KBM-7 (cell line): ENCODE measurements around the gene RBBP9.
A peak's percentile ranks its signal among the peaks of the same experiment; 100 is the strongest.
"Not testable (repeated sequence)": the region's sequence is repeated elsewhere in the genome, so short reads cannot be mapped to it uniquely, and the experiment has no call there.

Source experiments
- DNase-seq: peaks from one replicate; pipeline ENCODE4 v3.0.0-alpha.2; 2015
- in situ Hi-C: fragments of 300-500 bp; cut with MboI; formaldehyde crosslinking; loops from 2 replicates; pipeline ENCODE4 v1.14.3; 2020; ENCODE audit warnings: low sequenced_read_pairs, low pct_unique_long_range_greater_than_20kb, mixed read lengths

The RBBP9 gene

DNA sequence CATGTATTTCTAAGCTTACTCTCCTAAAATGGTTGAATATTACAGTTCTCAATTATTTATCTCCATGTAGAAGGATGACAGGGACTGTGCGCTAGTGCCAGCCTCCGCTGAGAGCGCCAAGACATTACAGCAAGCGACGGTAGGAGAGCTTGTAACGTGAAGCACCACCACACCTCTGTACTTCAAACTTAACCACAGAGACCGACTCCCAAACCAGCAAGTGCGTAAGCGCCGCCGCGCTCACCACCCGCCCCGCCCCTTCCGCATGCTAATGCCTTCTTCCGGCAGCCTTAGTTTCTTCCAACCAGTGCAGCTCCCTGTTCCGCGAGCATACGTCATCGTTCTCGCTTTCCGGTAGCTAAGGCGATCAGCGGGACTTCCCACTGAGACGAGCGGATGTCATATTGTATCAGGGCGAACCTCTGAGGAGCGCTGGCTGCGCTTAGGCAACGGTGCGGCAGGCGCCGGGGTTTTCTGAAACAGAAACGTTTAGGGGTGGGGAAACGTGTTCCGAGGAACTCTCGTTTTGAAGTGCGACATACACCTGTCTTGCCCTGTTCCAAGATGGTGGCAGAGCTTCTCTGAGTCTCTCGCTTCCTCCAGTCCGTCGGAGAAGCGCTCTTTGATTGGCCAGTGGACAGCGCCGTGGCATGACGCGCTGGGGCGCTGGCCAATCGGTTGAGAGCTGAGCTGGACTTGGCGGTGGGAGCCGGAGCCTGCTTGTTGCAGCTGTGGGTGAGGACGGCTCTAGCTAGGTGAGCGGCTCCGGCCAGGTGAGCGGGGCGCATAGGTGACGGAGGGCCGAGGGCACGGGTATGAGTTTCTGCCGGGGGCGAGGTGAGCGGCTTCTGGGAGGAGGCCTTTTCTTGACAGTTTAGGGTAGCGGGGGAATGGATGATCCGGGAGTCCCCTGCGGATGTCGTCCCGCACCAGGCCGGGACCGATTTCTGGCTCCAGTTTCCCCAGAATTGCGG lies 10.5 kb upstream of the RBBP9 start, which contains the start of gene SEC23B:
SEC23B (plus strand) TSS at position 723 of the 974 bp plus-strand sequence. CDS start 2,896 bp downstream, outside the sequence.
- in situ Hi-C loops = no loop called here
- DNase-seq = peak; percentile 98

DNA sequence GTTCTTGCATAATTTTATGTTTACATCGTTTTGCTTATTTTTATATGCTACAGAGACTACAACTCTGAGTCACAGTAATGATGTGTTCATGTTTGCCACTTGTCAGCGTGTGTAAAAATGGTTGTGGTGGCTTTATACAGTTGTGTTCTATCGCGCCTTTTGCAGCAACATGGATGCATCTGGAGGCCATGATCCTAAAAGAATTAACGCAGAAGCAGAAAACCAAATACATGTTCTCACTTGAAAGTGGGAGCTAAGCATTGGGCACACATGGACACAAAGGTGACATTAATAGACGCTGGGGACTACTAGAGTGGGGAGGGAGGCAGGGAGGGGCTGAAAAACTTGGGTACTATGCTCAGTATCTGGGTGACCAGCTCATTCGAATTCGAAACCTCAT lies 9.7 kb upstream of the RBBP9 start:
- in situ Hi-C loops = no loop called here
- DNase-seq = no peak

DNA sequence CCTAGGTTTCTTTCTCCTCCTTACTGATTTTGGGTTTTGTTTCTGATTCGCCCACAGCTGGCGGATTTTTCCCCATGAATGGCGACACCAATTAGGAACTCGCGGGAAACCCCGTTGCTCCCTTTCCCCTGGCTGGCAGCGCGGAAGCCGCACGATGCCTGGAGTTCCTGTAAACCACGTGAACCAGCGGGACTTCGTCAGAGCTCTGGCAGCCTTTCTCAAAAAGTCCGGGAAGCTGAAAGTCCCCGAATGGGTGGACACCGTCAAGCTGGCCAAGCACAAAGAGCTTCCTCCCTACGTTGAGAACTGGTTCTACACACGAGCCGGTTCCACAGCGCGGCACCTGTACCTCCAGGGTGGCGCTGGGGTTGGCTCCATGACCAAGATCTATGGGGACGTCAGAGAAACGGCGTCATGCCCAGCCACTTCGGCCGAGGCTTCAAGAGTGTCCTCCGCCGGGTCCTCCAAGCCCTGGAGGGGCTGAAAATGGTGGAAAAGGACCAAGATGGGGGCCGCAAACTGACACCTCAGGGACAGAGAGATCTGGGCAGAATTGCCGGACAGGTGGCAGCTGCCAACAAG lies 7.5 kb upstream of the RBBP9 start:
- DNase-seq = no peak
- in situ Hi-C loops = no loop called here

DNA sequence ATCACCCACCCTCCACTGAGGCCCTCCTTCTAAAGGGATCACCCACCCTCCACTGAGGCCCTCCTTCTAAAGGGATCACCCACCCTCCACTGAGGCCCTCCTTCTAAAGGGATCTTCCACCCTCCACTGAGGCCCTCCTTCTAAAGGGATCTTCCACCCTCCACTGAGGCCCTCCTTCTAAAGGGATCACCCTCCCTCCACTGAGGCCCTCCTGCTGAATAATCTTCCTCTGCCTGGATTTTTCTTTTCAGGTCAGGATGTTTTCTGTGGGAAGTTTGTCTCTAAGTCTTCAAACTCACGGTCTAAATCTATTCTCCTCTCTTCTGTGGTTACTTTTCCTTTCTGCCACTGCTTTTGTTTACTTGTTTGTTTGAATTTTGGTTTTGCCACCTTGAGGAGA lies 4.6 kb upstream of the RBBP9 start:
- in situ Hi-C loops, DNase-seq: not testable (repeated sequence)

DNA sequence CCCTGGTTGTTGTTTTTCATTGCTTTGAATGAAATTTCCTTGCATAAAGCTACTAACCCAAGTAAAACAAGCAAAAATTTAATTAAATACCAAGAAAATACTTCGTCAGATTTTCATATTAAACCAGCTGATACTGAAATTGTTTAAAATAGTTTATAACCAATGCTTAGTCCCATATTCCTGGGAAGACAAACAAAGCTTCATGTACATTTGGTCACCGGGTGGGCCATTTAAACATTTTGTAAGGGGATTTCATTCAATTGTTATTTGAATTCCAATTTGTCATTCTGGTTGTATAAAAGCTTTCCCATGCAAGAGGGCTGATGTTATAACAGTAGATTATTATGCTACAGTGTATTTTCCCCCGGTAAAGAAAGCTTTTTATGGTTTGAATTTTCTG lies 578 bp upstream of the RBBP9 start:
- no peak for DNase-seq
- in situ Hi-C loops = no loop called here

DNA sequence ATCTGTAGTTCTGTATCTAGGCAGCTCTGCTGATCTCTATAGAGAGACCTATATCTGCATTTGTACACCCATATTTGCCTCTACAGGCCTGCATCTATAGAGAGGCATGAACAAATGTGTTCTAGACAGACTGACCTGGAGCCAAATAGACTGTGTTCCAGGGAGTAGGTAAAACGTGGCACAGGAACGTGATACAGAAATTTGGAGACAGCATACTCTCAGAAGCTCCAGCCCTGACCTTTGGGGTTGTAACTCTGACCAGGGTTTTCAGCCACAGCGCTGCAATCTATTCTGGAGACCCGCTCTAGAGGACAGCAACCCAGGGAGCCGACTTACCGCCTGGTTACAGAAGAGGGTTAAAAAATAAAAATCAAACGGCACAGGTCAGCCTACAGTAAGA lies 983 bp downstream of the RBBP9 start:
- in situ Hi-C loops = no loop called here
- peak; percentile 4 for DNase-seq

DNA sequence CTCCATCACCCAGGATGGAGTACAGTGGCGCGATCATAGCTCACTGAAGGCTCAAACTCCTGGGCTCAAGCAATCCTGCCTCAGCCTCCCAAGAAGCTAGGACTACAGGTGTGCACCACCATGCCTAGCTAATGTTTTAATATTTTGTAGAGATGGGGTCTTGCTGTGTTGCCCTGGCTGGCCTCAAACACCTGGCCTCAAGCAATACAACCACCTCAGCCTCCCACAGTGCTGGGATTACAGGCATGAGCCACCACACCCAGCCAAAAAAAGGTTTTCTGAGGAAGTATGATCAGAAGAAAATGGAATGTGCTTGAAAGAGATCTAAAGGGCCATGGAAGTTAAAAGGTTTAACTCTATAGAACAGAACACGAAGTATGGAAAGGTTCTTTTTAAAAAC lies 8.7 kb downstream of the RBBP9 start:
- in situ Hi-C loops = no loop called here
- DNase-seq = no peak

DNA sequence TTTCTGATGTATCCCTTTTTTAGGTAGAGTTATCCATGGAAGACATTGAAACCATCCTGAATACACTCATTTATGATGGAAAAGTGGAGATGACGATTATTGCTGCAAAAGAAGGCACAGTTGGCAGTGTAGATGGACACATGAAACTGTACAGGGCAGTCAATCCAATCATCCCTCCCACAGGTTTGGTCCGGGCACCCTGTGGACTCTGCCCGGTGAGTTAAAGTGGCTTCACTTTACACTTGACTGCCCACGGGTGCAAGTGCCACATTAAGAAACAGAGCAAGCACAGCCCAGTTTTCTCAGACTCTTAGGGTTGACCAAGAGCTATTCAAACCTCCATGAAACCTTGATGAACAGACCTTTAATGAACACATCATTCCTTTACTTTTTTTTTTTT lies 15.4 kb downstream of the RBBP9 start:
- in situ Hi-C loops = no loop called here
- DNase-seq = no peak

DNA sequence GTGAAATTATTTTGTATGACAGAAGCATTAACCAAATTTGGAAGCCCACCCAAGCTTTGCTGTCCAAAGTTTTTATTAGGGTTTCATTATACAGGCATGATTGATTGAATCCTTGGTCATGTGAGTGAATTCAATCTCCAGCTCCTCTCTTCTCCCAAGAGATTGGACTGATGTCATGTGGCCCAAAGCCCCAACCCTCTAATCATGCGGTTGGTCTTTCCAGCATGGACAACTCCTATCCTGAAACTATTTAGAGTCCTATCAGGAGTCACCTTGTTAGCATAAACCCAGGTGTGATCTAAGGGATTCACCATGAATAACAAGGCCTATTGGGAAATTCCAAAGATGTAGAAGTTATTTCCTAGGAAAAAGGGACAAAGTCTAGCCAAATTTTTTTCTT lies 19.2 kb downstream of the RBBP9 start:
- in situ Hi-C loops = no loop called here

DNA sequence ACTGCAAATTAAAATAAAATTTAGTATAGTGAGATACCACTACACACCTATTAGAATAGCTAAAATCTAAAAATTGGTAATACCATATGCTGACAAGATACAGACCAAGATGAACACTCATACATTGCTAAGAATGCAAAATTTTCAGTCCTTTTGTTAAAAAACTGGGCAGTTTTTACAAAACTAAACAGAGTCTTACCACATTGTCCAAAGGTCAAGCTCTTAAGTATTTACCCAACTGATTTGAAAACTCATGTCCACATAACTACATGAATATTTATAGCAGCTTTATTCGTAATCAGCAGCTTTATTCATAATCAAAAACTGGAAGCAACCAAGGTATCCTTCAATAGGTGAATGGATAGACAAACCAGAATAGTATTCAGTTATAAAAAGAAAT lies 19.8 kb downstream of the RBBP9 start:
- no peak for DNase-seq
- in situ Hi-C loops = no loop called here

More for the DNA sequence above, 19.2 kb downstream of the RBBP9 start:
- no peak for DNase-seq

DNA sequence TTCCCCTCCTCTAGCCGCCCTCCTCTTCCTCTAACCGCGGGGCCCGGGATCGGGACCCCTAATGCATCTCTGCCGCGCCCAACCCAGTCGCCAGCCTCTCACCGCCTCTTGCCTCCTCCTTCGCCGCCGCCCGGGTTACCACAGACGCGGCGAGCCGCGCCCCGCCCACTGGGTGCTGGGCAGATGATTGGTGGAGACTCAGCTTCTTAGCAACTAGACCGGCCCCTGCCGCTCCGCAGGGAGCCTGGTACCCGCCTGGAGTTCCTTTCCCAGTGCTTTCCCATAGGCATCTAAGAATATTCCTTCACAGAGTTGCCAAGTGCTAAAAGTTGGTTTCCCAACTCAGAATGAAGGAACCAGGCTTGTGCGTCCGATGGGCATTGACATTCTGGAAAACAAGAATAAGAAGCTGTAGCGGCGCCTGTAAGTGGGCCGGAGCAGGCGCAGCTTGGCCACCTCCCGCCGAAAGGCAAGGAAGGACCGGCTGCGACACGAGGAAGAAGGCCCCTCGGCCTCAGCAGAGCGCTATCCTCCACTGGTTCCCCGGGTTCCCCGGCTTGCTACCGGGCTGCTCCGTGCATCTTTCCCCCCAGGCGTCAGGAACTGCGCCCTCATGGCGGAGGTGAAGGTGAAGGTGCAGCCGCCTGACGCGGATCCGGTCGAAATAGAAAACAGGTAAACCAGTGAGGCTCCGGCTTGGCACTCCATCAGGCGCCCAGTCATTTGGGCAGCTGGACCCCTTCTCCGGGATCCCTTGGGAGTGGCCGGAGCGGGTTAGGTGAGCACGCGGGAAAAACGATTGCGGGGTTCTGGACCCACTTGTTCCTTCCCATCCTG lies 29.9 kb downstream of the RBBP9 start, which contains the start of the genes DZANK1 and POLR3F:
DZANK1 (minus strand) TSS at position 137 of the 837 bp plus-strand sequence. CDS start 1,672 bp downstream, outside the sequence.
POLR3F (plus strand) TSS at position 497 of the 837 bp plus-strand sequence; CDS start at position 614, 117 bp downstream.
- DNase-seq = peak; percentile 97
- in situ Hi-C loops = no loop called here

DNA sequence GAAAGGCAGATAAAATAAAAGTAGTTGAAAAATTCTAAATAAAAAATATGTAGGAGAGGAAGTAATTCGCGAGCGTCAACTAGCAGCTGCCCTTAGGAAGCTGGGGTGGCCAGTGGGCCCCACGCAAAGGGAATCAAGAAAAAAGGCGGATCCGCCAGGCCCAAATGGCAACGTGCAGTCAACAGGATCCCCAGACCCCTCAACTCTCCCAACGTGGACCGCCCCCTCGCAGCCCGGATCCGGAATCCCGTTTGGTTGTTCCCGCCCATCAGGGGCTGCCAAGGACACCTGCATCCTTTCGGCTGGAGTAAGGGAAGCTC lies 30.5 kb downstream of the RBBP9 start:
- DNase-seq = no peak
- in situ Hi-C loops = no loop called here

DNA sequence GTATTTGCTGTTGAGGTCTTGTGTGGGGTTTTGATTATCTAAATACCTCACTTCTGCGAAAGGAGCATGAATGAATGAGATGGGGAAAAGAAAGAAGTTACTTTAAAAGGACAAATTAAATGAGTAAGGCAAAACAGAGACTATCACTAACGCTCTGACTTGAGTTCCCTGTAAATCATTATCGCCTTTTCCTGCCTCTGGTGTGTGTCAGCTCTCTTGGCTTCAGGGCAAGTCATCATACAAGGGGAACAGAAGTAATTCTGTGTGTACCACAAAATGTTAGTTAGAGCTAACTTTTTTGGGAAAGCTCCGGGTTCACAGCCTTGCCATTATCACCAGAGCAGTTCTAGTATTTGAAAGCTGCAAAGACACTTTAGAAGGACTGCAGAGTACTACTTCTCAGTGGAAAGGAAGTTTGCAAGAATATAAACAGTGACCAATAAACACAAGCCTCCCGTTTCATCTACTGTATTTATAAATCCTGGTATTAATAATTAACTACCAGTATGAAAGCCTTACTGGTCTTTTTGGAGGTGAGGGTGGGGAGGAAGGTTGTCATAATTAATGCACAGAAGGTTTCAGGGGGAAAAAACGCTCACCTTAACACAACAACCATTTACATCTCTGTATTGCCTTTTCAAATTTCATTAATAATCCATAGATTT lies 31.4 kb downstream of the RBBP9 start:
- in situ Hi-C loops = no loop called here
- DNase-seq = no peak

DNA sequence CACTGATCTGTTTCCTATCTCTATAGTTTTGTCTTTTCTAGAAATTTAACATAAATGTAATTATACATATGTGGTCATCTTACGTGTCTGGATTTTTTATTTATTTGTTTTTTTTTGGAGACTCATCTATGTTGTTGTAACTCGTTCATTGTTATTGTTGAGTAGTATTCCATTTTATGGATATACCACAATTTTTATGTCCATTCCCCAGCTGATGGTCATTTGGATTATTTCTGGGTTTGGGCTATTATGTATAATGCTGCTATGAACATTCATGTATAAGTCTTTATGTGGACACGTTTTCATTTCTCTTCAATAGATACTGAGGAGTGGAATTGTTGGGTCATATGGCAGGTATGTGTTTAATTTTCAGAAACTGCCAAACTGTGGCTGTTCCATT lies 40.4 kb downstream of the RBBP9 start:
- no peak for DNase-seq
- in situ Hi-C loops = no loop called here

DNA sequence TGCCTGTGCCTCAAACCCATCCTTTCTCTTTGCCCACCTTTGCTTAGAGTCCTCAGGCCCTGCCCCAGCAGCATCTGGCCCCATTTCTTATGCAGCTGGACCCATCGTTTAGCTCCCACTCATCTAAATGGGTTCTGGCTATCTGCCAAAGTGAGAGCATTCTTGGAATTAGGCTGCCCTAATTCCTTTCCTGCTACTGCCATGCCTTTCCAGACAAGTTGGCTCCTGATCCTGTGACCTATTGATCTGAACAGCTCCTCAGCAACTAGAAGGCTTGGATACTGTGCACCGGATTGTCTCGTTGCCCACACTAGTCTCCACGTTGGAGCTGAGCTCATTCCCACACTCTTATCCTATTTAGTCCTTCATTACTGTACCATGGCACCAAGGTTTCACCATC lies 53.1 kb downstream of the RBBP9 start:
- no peak for DNase-seq
- in situ Hi-C loops = no loop called here

DNA sequence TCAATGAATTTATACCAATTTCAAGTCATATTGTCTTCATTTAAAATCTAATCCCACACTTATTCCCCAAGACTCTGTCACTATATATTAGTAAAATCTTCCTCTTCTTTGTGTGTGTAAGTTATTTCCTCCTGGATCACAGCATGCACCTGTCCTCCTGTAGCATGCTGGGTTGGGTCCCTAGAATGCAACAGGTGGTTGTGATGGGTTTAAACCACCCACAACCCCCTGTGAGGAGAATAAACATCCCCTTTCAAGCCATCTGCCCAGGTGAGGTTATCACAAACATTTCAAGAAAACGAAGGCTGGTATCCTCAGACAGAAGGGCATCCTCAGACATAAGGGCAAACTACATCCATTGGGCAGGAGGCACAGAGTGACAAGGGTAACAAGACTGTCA lies 56.6 kb downstream of the RBBP9 start:
- in situ Hi-C loops = no loop called here
- no peak for DNase-seq

DNA sequence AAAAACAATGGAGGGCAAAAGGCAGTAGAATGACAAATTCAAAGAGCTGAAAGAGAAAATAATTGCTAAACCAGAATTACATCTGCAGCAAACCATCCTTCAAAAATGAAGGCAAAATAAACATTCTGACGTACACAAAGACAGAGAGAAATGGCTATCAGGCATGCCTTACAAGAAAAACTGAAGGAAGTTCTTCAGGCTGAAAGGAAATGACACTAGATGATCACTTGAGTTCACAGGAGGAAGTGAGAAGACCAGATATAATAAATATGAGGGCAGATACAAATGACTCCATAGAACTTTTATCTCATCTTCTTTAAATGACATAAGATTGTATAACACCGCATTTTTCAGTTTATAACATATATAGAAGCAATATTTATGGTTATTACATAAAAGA lies 60.2 kb downstream of the RBBP9 start:
- in situ Hi-C loops = no loop called here
- no peak for DNase-seq
